Fibroblast of skin of abdomen (primary cell): ENCODE measurements around the gene NR3C2.
A peak's percentile ranks its signal among the peaks of the same experiment; 100 is the strongest.
"Not testable (repeated sequence)": the region's sequence is repeated elsewhere in the genome, so short reads cannot be mapped to it uniquely, and the experiment has no call there.

Experiments
- DNase-seq: peaks from one replicate; pipeline ENCODE4 v3.0.0-alpha.2; 2013

NR3C2 gene

GRCh38 chr4:148211533-148211932 lies 230.7 kb downstream of the NR3C2 start:
- DNase-seq, result no peak

- no peak for DNase-seq
Measured at GRCh38 chr4:148210661-148211060, 231.6 kb downstream of the NR3C2 start.

GRCh38 chr4:148207068-148207467 lies 235.1 kb downstream of the NR3C2 start:
- no peak for DNase-seq

- no peak for DNase-seq
Measured at GRCh38 chr4:148205476-148205875, 236.7 kb downstream of the NR3C2 start.

- DNase-seq, result no peak
Measured at GRCh38 chr4:148204892-148205291, 237.3 kb downstream of the NR3C2 start.

- no peak for DNase-seq
Measured at GRCh38 chr4:148204171-148204570, 238.0 kb downstream of the NR3C2 start.

- no peak for DNase-seq
Measured at GRCh38 chr4:148203056-148203898, 238.9 kb downstream of the NR3C2 start.

GRCh38 chr4:148200960-148201359 lies 241.3 kb downstream of the NR3C2 start:
- DNase-seq, result no peak

- DNase-seq, result peak; percentile 24
Measured at GRCh38 chr4:148196164-148196563, 246.1 kb downstream of the NR3C2 start.

- DNase-seq, result no peak
Measured at GRCh38 chr4:148192526-148192925, 249.7 kb downstream of the NR3C2 start.

GRCh38 chr4:148187454-148188222 lies 254.6 kb downstream of the NR3C2 start:
- DNase-seq, result not testable (repeated sequence)

- no peak for DNase-seq
Measured at GRCh38 chr4:148184922-148185321, 257.3 kb downstream of the NR3C2 start.

GRCh38 chr4:148182230-148182911 lies 259.8 kb downstream of the NR3C2 start:
- no peak for DNase-seq

GRCh38 chr4:148173397-148174017 lies 268.7 kb downstream of the NR3C2 start:
- no peak for DNase-seq

GRCh38 chr4:148171596-148171995 lies 270.6 kb downstream of the NR3C2 start:
- no peak for DNase-seq

GRCh38 chr4:148170408-148171365 lies 271.5 kb downstream of the NR3C2 start:
- DNase-seq, result no peak

GRCh38 chr4:148166132-148166591 lies 276.1 kb downstream of the NR3C2 start:
- DNase-seq, result peak; percentile 34

GRCh38 chr4:148164557-148164956 lies 277.7 kb downstream of the NR3C2 start:
- DNase-seq, result no peak

GRCh38 chr4:148162991-148163390 lies 279.2 kb downstream of the NR3C2 start:
- DNase-seq, result no peak

- DNase-seq, result no peak
Measured at GRCh38 chr4:148162519-148162918, 279.7 kb downstream of the NR3C2 start.

- no peak for DNase-seq
Measured at GRCh38 chr4:148161601-148162000, 280.6 kb downstream of the NR3C2 start.
